GM23338 (cell line): ENCODE measurements around the gene GAD1. TPM values are rescaled to one million over a fixed set of nuclear protein-coding genes. Genes with fewer than 3 reads are reported as not detected.

Experiments used
- ATAC-seq: fragments of 200-7000 bp; cut with Tn5 transposase; 3 replicates; pipeline ENCODE4 v1.9.1; 2020
- DNase-seq: peaks from one replicate; pipeline ENCODE4 v3.0.0-alpha.2; 2015; ENCODE audit warnings: low spot score
- H2AFZ ChIP-seq: fragments of 200-600 bp; sonication (generic); 2 replicates; pipeline ENCODE4 v1.8.0; 2016; ENCODE audit warnings: antibody characterized with exemption, mild to moderate bottlenecking, moderate library complexity
- H3F3A ChIP-seq: fragments of 200-600 bp; sonication (generic); replicated peaks from 2 replicates; pipeline ENCODE4 v1.8.0; 2017; ENCODE audit warnings: antibody characterized with exemption, mixed run types, low read depth
- H3K27ac ChIP-seq: fragments of 200-600 bp; sonication (generic); 2 replicates; pipeline ENCODE4 v1.6.1; 2016; ENCODE audit warnings: low read depth
- H3K27me3 ChIP-seq: fragments of 200-600 bp; sonication (generic); 2 replicates; pipeline ENCODE4 v1.8.0; 2016; ENCODE audit warnings: mild to moderate bottlenecking, mixed run types, moderate library complexity; ENCODE audit not compliant: insufficient read depth
- H3K36me3 ChIP-seq: fragments of 200-600 bp; sonication (generic); 2 replicates; pipeline ENCODE4 v1.8.0; 2016; ENCODE audit warnings: mild to moderate bottlenecking; ENCODE audit not compliant: insufficient read depth
- H3K4me1 ChIP-seq: fragments of 200-600 bp; sonication (generic); 2 replicates; pipeline ENCODE4 v1.8.0; 2016; ENCODE audit warnings: mild to moderate bottlenecking, moderate library complexity; ENCODE audit not compliant: insufficient read depth
- H3K4me2 ChIP-seq: fragments of 200-600 bp; sonication (generic); 2 replicates; pipeline ENCODE4 v1.7.1; 2017; ENCODE audit warnings: mixed run types
- H3K4me3 ChIP-seq: fragments of 200-600 bp; sonication (generic); 2 replicates; pipeline ENCODE4 v1.6.1; 2016; ENCODE audit warnings: mixed run types
- H3K79me2 ChIP-seq: fragments of 200-600 bp; sonication (generic); replicated peaks from 2 replicates; pipeline ENCODE4 v1.8.0; 2017; ENCODE audit warnings: mild to moderate bottlenecking; ENCODE audit not compliant: insufficient read depth
- H3K9me2 ChIP-seq: fragments of 200-600 bp; sonication (generic); 2 replicates; pipeline ENCODE4 v1.8.0; 2017; ENCODE audit not compliant: insufficient read depth
- H4K20me1 ChIP-seq: fragments of 200-600 bp; sonication (generic); replicated peaks from 2 replicates; pipeline ENCODE4 v1.8.0; 2017; ENCODE audit warnings: mild to moderate bottlenecking; ENCODE audit not compliant: insufficient read depth
- H3K27ac Mint-ChIP-seq: 2 replicates; pipeline ENCODE4 v1.8.0; 2020; ENCODE audit warnings: inconsistent platforms, mild to moderate bottlenecking, moderate library complexity, mixed read lengths
- H3K27me3 Mint-ChIP-seq: 3 replicates; pipeline ENCODE4 v1.8.0; 2022; ENCODE audit warnings: low read depth, mild to moderate bottlenecking, moderate library complexity, mixed read lengths, inconsistent platforms; ENCODE audit not compliant: insufficient read depth, poor library complexity
- H3K36me3 Mint-ChIP-seq: 3 replicates; pipeline ENCODE4 v1.8.0; 2021; ENCODE audit warnings: low read depth, mild to moderate bottlenecking, inconsistent platforms, moderate library complexity, mixed read lengths
- H3K4me1 Mint-ChIP-seq: 3 replicates; pipeline ENCODE4 v1.8.0; 2020; ENCODE audit warnings: mild to moderate bottlenecking, inconsistent platforms, mixed read lengths
- H3K4me3 Mint-ChIP-seq: 3 replicates; pipeline ENCODE4 v1.8.0; 2021; ENCODE audit warnings: moderate library complexity, mild to moderate bottlenecking, inconsistent platforms, mixed read lengths
- H3K9me3 Mint-ChIP-seq: 3 replicates; pipeline ENCODE4 v1.8.0; 2020; ENCODE audit warnings: moderate library complexity, mild to moderate bottlenecking, inconsistent platforms, mixed read lengths
- CREB1 ChIP-seq: fragments of 250-450 bp; sonication (Bioruptor Pico); IDR thresholded peaks from 2 replicates; pipeline ENCODE4 v1.5.0; 2020; ENCODE audit warnings: low read depth, mild to moderate bottlenecking, moderate library complexity
- CTCF ChIP-seq, 2 experiments: fragments of 200-600 bp in 1 of 2; sonication (generic) in 1 of 2; conservative IDR thresholded peaks; 2 replicates each; pipeline versions ENCODE4 v1.5.1 to v1.6.1; 2016 to 2017; ENCODE audit warnings: antibody characterized with exemption in 2 of 2, low read depth in 2 of 2, mild to moderate bottlenecking in 2 of 2, moderate library complexity in 1 of 2
- EZH2 ChIP-seq: fragments of 200-600 bp; sonication (generic); IDR thresholded peaks from one replicate; pipeline ENCODE4 v1.8.0; 2017; ENCODE audit warnings: antibody characterized with exemption, mild to moderate bottlenecking, low read depth; ENCODE audit not compliant: unreplicated experiment
- EZH2phosphoT487 ChIP-seq: fragments of 200-600 bp; sonication (generic); IDR thresholded peaks from one replicate; pipeline ENCODE4 v1.8.1; 2018; ENCODE audit warnings: antibody characterized with exemption; ENCODE audit not compliant: unreplicated experiment
- JUNB ChIP-seq: IDR thresholded peaks from one replicate; pipeline ENCODE4 v1.6.1; 2016; ENCODE audit warnings: antibody characterized with exemption; ENCODE audit not compliant: unreplicated experiment
- POLR2AphosphoS5 ChIP-seq: IDR thresholded peaks from 2 replicates; pipeline ENCODE4 v1.6.1; 2016; ENCODE audit warnings: antibody characterized with exemption, low read depth
- REST ChIP-seq: IDR thresholded peaks from one replicate; pipeline ENCODE4 v1.6.1; 2018; ENCODE audit warnings: antibody characterized with exemption; ENCODE audit not compliant: unreplicated experiment
- STAT1 ChIP-seq: IDR thresholded peaks from one replicate; pipeline ENCODE4 v1.6.1; 2016; ENCODE audit warnings: antibody characterized with exemption; ENCODE audit not compliant: unreplicated experiment
- ZNF331 ChIP-seq: fragments of 250-450 bp; sonication (Bioruptor Pico); IDR thresholded peaks from 2 replicates; pipeline ENCODE4 v1.5.0; 2020; ENCODE audit warnings: low read depth, mild to moderate bottlenecking, moderate library complexity
- polyA plus RNA-seq: library from polyadenylated mRNA; unstranded; fragments of >200 nt; fragmentation: Nextera tagmentation; extraction: Ambion mirVana; gene quantifications from 2 replicates; pipeline ENCODE4 v1.2.1, GENCODE V29; 2016
- total RNA-seq: library from RNA; depleted of rRNA; stranded (reverse); fragments of >200 nt; shearing (Covaris generic); gene quantifications from 2 replicates; pipeline ENCODE4 v1.2.3, GENCODE V29; 2014

Gene GAD1
- total and polyA plus RNA-seq, 2 experiments from 2014 or later: 0.17 to 0.34 TPM

- TF ChIP-seq REST (no peak), EZH2phosphoT487 (no peak), ZNF331 (CRISPR knock-in tag) (no peak), EZH2 (no peak)
These were observed 75.2 kb downstream of the GAD1 start (continued) for GRCh38 chr2:170891893-170892292.

GRCh38 chr2:170892391-170892951, 75.8 kb downstream of the GAD1 start:
- no peaks in the 10 kb centered on the region for H3K27me3 ChIP-seq
- Mint-ChIP-seq H3K4me1 (peaks cover 15% of the 10 kb centered on the region), H3K36me3 (no peaks in the 10 kb centered on the region), H3K9me3 (no peaks in the 10 kb centered on the region), H3K27ac (no peak overlapping the region), H3K27me3 (no peaks in the 10 kb centered on the region), H3K4me3 (no peak overlapping the region)
- TF ChIP-seq CTCF (conservative IDR thresholded peaks at IDR 0.05; ENCODE audit: low read depth in 2 of 2) (peak; percentile 20 to 39; a peak in 2 of 4 replicates), CREB1 (CRISPR knock-in tag) (no peak)
- H3F3A ChIP-seq: no peaks in the 10 kb centered on the region
- H3K27ac ChIP-seq: no peak overlapping the region
- peaks cover 12% of the 10 kb centered on the region for H3K4me1 ChIP-seq
- H4K20me1 ChIP-seq: no peaks in the 10 kb centered on the region
- DNase-seq (no peak), ATAC-seq (no peak)
- H3K36me3 ChIP-seq: no peaks in the 10 kb centered on the region
- peak overlapping the region; percentile 34; the same call in 1 of the 2 replicates for H2AFZ ChIP-seq
- no peak overlapping the region for H3K4me3 ChIP-seq
- no peak overlapping the region for H3K4me2 ChIP-seq
- no peaks in the 10 kb centered on the region for H3K9me2 ChIP-seq
- H3K79me2 ChIP-seq: no peaks in the 10 kb centered on the region

GRCh38 chr2:170895023-170895757, 78.5 kb downstream of the GAD1 start:
- Mint-ChIP-seq H3K36me3 (no peaks in the 10 kb centered on the region), H3K4me1 (peaks cover 12% of the 10 kb centered on the region), H3K27ac (no peak overlapping the region), H3K4me3 (no peak overlapping the region), H3K27me3 (no peaks in the 10 kb centered on the region), H3K9me3 (no peaks in the 10 kb centered on the region)
- H3K79me2 ChIP-seq: no peaks in the 10 kb centered on the region
- no peak overlapping the region for H3K27ac ChIP-seq
- no peak overlapping the region for H2AFZ ChIP-seq
- no peaks in the 10 kb centered on the region for H3K27me3 ChIP-seq
- no peaks in the 10 kb centered on the region for H3F3A ChIP-seq
- no peaks in the 10 kb centered on the region for H3K36me3 ChIP-seq
- no peaks in the 10 kb centered on the region for H4K20me1 ChIP-seq
- DNase-seq: no peak
- no peak for ATAC-seq
- no peak overlapping the region for H3K4me3 ChIP-seq
- peaks cover 12% of the 10 kb centered on the region for H3K4me1 ChIP-seq
- H3K9me2 ChIP-seq: 0 out of 2 replicates have a peak, but pooled peaks cover 3% of the 10 kb centered on the region
- no peak overlapping the region for H3K4me2 ChIP-seq
- TF ChIP-seq EZH2: no peak
- no peak for TF ChIP-seq STAT1
- no peak for TF ChIP-seq EZH2phosphoT487
- no peak for TF ChIP-seq ZNF331 (CRISPR knock-in tag)
- TF ChIP-seq JUNB: no peak
- TF ChIP-seq CREB1 (CRISPR knock-in tag): no peak
- TF ChIP-seq POLR2AphosphoS5: no peak
